GM18867 (cell line): ENCODE data around the gene ARID4B.
"Not testable (repeated sequence)": the region's sequence is repeated elsewhere in the genome, so short reads cannot be mapped to it uniquely, and the experiment has no call there.

Experiments
- ATAC-seq: cut with Tn5 transposase; IDR thresholded peaks from one replicate; pipeline ENCODE4 v1.9.1; 2021; ENCODE audit warnings: mild to moderate bottlenecking, moderate library complexity; ENCODE audit not compliant: unreplicated experiment

Gene ARID4B

GRCh38 chr1:235297579-235297978, 30.4 kb downstream of the ARID4B start:
- no peak for ATAC-seq

- no peak for ATAC-seq
Measured at GRCh38 chr1:235296729-235297128, 31.2 kb downstream of the ARID4B start.

DNA sequence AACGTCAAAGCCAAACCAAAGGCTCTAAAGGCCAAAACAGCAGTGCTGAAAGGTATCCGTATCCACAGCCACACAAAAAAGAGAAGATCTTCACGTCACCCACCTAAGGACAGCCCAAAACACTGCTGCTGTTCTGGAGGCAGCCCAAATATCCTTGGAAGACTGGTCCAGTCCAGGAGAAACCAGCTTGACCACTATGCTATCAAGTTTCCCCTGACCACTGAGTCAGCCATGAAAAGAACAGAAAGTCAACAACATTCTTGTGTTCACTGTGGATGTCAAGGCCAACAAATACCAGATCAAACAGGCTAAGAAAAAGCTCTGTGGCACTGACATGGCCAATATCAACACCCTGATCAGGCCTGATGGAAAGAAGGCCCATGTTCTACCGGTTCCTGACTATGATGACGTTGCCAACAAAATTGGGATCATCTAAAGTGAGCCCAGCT, 32.1 kb downstream of the ARID4B start:
- no peak for ATAC-seq

GRCh38 chr1:235293322-235293942, 34.5 kb downstream of the ARID4B start:
- no peak for ATAC-seq

- ATAC-seq = no peak
Measured at GRCh38 chr1:235292790-235293189, 35.2 kb downstream of the ARID4B start.

DNA sequence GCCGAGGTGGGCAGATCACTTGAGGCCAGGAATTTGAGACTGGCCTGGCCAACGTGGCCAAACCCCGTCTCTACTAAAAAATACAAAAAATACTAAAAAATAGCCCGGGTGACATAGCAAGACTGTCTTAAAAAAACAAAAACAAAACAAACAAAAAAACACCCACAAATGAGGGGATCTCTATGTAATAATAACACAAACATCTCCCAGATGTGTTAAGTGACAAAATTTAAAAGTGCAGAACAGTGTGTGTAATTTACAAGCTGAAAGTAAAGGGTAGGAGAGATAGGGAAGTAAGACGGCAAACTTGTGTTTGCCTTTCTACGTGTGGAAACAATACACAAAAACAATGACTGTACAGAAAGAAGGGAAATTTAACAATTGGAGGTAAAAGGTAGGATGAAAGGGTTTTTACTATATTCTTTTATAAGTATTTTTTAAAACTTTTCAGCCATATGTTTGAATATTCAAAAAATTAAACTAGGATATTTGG, 36.3 kb downstream of the ARID4B start:
- no peak for ATAC-seq

GRCh38 chr1:235290740-235291502, 37.1 kb downstream of the ARID4B start:
- ATAC-seq = no peak

GRCh38 chr1:235289859-235290739, 37.9 kb downstream of the ARID4B start:
- ATAC-seq = no peak

DNA sequence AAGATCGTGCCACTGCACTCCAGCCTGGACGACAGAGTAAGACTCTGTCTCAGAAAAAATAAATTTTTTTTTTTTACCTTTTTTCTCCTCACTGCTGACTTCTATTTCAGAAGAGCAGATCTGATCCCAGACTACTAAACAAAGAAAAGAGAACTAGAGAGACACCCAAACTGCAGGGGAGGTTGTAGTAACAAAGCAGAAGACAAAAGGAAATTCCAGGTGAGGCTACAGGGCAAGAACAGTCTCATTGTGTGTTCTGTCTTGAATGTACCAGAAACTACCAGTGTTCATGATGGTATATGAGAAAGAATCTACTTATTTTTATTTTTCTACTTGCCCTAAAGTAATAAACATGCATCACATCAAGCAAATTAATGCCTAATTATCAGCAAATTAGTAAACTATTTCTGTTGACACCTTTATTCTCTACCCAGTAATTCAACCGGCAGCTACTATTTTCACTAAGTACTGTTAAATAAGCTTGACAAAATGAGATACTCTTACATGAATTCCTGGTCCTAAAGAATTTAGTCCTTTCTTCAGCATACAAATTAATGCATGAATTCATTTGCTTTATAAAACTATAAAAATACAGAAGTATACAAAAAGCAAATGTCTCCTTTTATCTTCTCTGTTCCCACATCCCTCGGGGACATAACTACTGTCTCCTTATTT, 40.6 kb downstream of the ARID4B start:
- no peak for ATAC-seq

GRCh38 chr1:235286667-235287066, 41.3 kb downstream of the ARID4B start:
- no peak for ATAC-seq

- ATAC-seq = no peak
Measured at GRCh38 chr1:235284231-235284769, 43.7 kb downstream of the ARID4B start.

- not testable (repeated sequence) for ATAC-seq
Measured at GRCh38 chr1:235283636-235284035, 44.3 kb downstream of the ARID4B start.

GRCh38 chr1:235280467-235280866, 47.5 kb downstream of the ARID4B start:
- no peak for ATAC-seq

- no peak for ATAC-seq
Measured at GRCh38 chr1:235279694-235280093, 48.3 kb downstream of the ARID4B start.

DNA sequence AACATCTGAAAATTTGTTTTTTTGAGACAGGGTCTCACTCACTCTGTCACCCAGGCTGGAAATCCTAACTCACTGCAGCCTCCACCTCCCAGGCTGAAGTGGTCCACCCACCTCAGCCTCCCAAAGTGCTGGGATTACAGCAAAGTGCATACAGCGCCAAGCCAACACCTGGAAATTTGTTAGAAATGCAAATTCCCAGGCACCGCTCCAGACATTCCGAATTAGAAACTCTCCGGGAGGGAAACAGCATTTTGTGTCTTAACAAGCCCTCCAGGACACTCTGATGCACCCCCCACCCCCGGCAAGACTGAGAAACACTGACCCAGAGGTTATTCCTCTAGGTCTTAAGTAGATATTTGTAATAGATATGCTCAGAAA, 49.1 kb downstream of the ARID4B start:
- no peak for ATAC-seq

GRCh38 chr1:235278233-235278914, 49.6 kb downstream of the ARID4B start:
- ATAC-seq = no peak

DNA sequence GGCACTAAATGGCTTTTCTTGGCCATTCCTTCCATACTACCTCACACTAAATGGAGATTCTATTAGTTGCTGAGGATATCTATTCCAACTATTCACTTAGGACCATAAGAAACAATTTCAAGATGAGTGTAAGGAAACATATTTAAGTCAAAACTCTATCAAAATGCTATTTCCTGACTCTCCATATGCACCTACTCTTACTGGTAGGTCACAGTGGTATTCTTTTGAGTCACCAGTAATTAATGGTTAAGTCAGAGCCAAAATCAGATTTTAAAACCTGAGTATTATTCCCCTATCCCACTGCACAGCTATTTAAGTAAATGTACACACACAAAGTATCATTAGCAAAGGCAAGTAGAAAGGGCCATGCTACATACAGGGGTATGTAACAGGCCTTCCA, 50.3 kb downstream of the ARID4B start:
- ATAC-seq = no peak

- no peak for ATAC-seq
Measured at GRCh38 chr1:235275836-235276235, 52.1 kb downstream of the ARID4B start.

GRCh38 chr1:235275223-235275622, 52.8 kb downstream of the ARID4B start:
- ATAC-seq = no peak

- ATAC-seq = no peak
Measured at GRCh38 chr1:235272851-235273250, 55.1 kb downstream of the ARID4B start.
